ENCODE measurements around the gene ABCA12. TPM values are rescaled to one million over a fixed set of nuclear protein-coding genes. Genes with fewer than 3 reads are reported as not detected.

ABCA12 gene
- polyA plus RNA-seq, 3 donors: 0.21 to 0.25 (median 0.22) TPM

- DNase-seq (ENCODE audit: low read depth in 3 of 3, low spot score in 2 of 3): no peak
Measured at GRCh38 chr2:214989187-214989586, 149.2 kb downstream of the ABCA12 start.

DNA sequence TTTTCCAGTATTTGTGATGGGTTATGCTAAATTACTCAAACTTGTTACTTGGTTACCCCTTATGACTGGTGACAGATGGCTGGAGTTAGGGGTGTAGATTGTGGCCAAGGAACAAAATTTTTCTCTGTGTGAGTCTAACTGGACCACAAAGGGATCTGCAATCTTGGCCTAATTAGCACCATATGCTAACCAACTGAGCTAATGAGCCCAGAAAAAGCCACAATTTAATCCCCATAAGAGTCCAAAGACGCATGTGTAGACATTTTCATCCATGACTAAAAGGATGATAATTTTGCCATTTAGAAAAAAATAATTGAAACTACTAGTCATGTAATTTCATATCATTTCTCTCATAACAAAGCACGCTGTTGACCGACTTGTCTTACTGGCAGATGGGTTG, 151.2 kb downstream of the ABCA12 start:
- DNase-seq (ENCODE audit: low read depth in 3 of 3, low spot score in 2 of 3): no peak

DNA sequence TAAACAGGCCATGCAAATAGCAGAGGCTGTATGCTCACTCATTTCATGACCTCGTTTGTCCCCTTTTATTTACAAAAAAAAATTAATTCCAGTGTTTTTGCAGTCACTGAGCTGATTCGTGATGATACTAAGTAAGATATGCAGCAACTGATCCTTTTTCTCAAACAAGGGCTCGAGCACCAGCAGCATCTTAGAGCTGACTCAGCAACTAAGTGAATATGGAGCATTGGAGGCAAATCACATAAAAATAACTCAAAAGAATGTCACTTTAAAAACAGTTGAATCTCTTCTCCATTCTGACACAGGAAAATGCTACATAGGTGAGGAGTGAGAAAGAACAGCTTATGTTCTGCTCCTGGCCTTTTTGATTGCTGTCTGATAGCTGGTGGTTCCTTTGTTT, 152.8 kb downstream of the ABCA12 start:
- no peak for DNase-seq (ENCODE audit: low read depth in 3 of 3, low spot score in 2 of 3)

DNA sequence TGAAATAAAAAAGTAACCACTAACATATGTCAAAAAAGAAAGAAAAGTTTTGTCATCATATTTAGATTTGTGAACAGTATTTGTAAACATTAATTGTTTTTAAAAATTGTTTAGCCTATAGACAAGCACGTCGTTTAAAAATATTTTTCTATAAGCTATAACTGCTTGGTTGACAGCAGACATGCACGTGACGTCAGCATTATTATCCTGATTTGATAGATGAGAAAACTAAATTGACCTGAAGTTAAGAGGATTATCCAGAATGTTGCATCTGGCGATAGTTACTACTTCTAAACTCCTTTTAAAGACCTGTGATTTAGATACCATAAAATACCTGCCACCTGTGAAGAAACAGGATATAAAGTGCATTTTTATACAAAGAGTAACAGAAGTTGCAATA, 172.0 kb downstream of the ABCA12 start:
- DNase-seq (ENCODE audit: low read depth in 3 of 3, low spot score in 2 of 3): no peak

- no peak for DNase-seq (ENCODE audit: low read depth in 3 of 3, low spot score in 2 of 3)
Measured at GRCh38 chr2:214960677-214961076, 177.7 kb downstream of the ABCA12 start.

DNA sequence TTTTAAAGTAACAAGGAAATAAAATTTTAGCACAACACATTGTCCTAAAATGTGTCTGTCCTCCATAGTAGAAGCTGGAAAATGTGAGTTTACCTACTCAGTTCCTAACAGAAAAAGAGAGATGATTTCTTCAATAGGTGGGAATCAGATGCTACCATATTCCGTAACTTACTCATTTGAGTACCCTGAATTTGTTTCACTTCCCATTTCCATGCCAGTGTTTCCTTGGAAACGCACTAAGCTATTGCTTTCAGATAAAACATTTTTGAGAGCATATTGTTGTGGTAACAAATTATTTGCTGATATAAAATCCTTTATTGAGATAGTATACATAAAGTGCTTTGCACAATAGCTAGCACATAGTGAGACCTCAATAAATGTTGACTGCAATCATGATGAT, 191.5 kb downstream of the ABCA12 start:
- no peak for DNase-seq (ENCODE audit: low read depth in 3 of 3, low spot score in 2 of 3)

DNA sequence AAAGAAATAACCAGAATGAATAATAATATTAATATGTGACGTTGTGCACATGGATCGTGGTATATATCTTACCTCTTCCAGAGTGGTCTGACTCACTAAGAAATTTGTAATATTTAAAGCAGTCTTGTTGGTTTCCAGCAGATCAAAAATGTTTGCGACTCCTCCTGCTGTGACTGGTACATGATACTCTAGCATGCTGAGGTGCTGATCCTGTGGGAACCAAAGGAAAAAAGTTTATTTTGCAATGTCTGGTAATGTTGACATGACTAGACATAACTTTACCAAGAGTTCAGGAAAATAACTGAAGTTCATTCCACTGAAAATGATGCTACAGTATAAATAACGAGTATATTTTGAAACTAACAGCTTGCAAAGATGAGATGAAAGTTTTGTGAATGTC, 204.4 kb downstream of the ABCA12 start:
- DNase-seq (ENCODE audit: low read depth in 3 of 3, low spot score in 2 of 3): no peak

- DNase-seq (ENCODE audit: low read depth in 3 of 3, low spot score in 2 of 3): no peak
Measured at GRCh38 chr2:214904634-214905033, 233.8 kb downstream of the ABCA12 start.

DNA sequence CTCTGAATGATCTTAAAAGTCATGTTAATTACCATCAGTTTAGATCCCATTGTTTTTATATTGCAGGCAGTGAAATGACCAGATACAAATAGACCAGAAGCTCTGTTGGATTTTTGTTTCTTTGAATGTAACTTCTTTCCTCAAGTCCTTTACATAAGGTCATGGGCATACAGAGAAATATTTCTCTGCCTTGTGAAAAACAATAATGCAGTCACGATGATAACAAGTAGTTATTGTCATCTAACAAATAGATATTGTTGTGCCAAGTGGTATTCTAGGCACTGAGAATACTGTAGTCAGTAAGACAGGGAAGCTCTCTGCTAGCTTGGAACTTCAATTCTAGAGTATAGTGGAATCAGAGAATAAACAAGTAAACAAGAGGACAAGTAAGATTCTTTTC, 234.2 kb downstream of the ABCA12 start:
- DNase-seq (ENCODE audit: low read depth in 3 of 3, low spot score in 2 of 3): no peak

- no peak for DNase-seq (ENCODE audit: low read depth in 3 of 3, low spot score in 2 of 3)
Measured at GRCh38 chr2:214902286-214902685, 236.1 kb downstream of the ABCA12 start.

GRCh38 chr2:214899751-214900150, 238.7 kb downstream of the ABCA12 start:
- DNase-seq (ENCODE audit: low read depth in 3 of 3, low spot score in 2 of 3): no peak

GRCh38 chr2:214896274-214896673, 242.2 kb downstream of the ABCA12 start:
- no peak for DNase-seq (ENCODE audit: low read depth in 3 of 3, low spot score in 2 of 3)

DNA sequence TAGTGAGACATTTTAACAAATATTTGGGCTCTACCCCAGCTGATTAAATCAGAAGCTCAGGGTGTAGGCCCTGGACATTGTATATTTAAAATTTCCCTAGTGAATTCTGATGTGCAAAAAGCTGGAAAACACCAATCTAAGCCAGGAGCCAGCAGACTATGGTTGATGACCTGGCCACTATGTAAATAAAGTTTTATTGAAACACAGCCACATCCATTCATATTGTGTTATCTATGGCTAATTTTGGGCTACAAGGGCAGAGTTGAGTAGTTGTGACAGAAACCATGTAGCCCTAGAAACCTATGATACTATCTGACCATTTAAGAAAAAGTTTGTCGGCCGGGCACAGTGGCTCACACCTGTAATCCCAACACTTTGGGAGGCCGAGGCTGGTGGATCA, 243.0 kb downstream of the ABCA12 start:
- DNase-seq (ENCODE audit: low read depth in 3 of 3, low spot score in 2 of 3): no peak

DNA sequence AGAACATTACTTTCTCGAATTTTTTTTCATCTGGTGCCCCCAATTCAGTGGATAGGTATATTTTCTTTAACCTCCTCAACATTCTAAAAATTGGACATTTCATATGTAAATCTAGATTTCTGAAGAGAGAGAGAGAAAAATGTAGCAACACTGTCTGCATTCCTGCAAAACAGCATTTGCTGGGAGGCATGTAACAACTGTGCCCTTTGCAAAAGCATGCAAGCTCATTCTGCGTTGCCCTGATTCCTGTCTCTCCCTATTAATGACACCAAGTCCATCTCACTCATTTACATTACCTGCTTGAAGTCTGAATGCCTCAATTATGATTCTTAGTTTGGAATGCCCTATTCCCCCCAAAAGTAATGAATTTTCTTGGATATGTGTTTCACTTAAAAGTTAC, 249.1 kb downstream of the ABCA12 start:
- DNase-seq (ENCODE audit: low read depth in 3 of 3, low spot score in 2 of 3): no peak

GRCh38 chr2:214881647-214882202, 256.7 kb downstream of the ABCA12 start:
- DNase-seq (ENCODE audit: low read depth in 3 of 3, low spot score in 2 of 3): no peak

Other genes starting within 250 kb of the ABCA12 start
- 100 to 1,000 TPM; 152 to 160 (median 158) TPM for gene ATIC, start 173.4 kb upstream of the ABCA12 start, polyA plus RNA-seq (ENCODE audit: insufficient read length in 3 of 3)

All from right renal cortex interstitium (tissue), 3 donors.